PC-9 (cell line): ENCODE results near the gene SLC38A3. TPM values are rescaled to one million over a fixed set of nuclear protein-coding genes. Genes with fewer than 3 reads are reported as not detected.

Experiments used
- BruUV-seq: library from RNA; stranded (reverse); fragments of 400-500 nt; replicated peaks from 2 replicates; lab custom pipeline; 2021; lab: Mats Ljungman, UMichigan
- CTCF ChIA-PET: fragments of 300-600 bp; sonication (Branson Sonifier 250); formaldehyde crosslinking; loops from one replicate; lab custom pipeline; 2022; ENCODE audit warnings: antibody characterized with exemption; lab: Charles Lee
- POLR2A ChIA-PET: fragments of 300-600 bp; sonication (Branson Sonifier 250); formaldehyde crosslinking; loops from one replicate; lab custom pipeline; 2022; ENCODE audit warnings: antibody characterized with exemption; ENCODE audit not compliant: unreplicated experiment; lab: Charles Lee
- DNase-seq, 2 experiments: peaks; one replicate each; pipeline versions ENCODE4 v3.0.0 to v3.0.0-alpha.2; 2015 to 2022; ENCODE audit warnings: mixed read lengths in 1 of 2
- H2AFZ ChIP-seq: fragments of 200-600 bp; sonication (generic); 2 replicates; pipeline ENCODE4 v1.8.1; 2017; ENCODE audit warnings: antibody characterized with exemption
- H3F3A ChIP-seq: fragments of 200-600 bp; sonication (generic); 2 replicates; pipeline ENCODE4 v1.8.1; 2017; ENCODE audit warnings: antibody characterized with exemption, mild to moderate bottlenecking, low read depth; ENCODE audit not compliant: insufficient read depth
- H3K27ac ChIP-seq: fragments of 200-600 bp; sonication (generic); 2 replicates; pipeline ENCODE4 v1.6.1; 2016; ENCODE audit warnings: mixed run types
- H3K27me3 ChIP-seq: fragments of 200-600 bp; sonication (generic); 2 replicates; pipeline ENCODE4 v1.6.1; 2016; ENCODE audit warnings: low read depth, mixed run types; ENCODE audit not compliant: insufficient read depth
- H3K36me3 ChIP-seq: fragments of 200-600 bp; sonication (generic); 2 replicates; pipeline ENCODE4 v1.6.1; 2016; ENCODE audit warnings: low read depth, mixed run types
- H3K4me1 ChIP-seq: fragments of 200-600 bp; sonication (generic); replicated peaks from 2 replicates; pipeline ENCODE4 v1.6.1; 2016; ENCODE audit warnings: mixed run types; ENCODE audit not compliant: insufficient read depth
- H3K4me2 ChIP-seq: fragments of 200-600 bp; sonication (generic); 2 replicates; pipeline ENCODE4 v1.6.1; 2017; ENCODE audit warnings: mixed run types
- H3K4me3 ChIP-seq: fragments of 200-600 bp; sonication (generic); 2 replicates; pipeline ENCODE4 v1.6.1; 2016; ENCODE audit warnings: mixed run types
- H3K79me2 ChIP-seq: fragments of 200-600 bp; sonication (generic); 2 replicates; pipeline ENCODE4 v1.6.1; 2017; ENCODE audit warnings: low read depth, mixed run types
- H3K9me2 ChIP-seq: fragments of 200-600 bp; sonication (generic); 2 replicates; pipeline ENCODE4 v1.8.1; 2017; ENCODE audit warnings: mild to moderate bottlenecking; ENCODE audit not compliant: insufficient read depth
- H3K9me3 ChIP-seq: fragments of 200-600 bp; sonication (generic); 2 replicates; pipeline ENCODE4 v1.8.1; 2016; ENCODE audit warnings: low read depth; ENCODE audit not compliant: insufficient read depth
- H4K20me1 ChIP-seq: fragments of 200-600 bp; sonication (generic); 2 replicates; pipeline ENCODE4 v1.8.1; 2017; ENCODE audit not compliant: insufficient read depth
- CTCF ChIP-seq: fragments of 200-600 bp; sonication (generic); conservative IDR thresholded peaks from 2 replicates; pipeline ENCODE4 v1.6.1; 2017; ENCODE audit warnings: mixed run types, antibody characterized with exemption, mild to moderate bottlenecking, moderate library complexity
- EZH2 ChIP-seq: fragments of 200-600 bp; sonication (generic); IDR thresholded peaks from 2 replicates; pipeline ENCODE4 v1.8.0; 2017; ENCODE audit warnings: antibody characterized with exemption, low read depth
- intact Hi-C: fragments of 100-400 bp; cut with micrococcal nuclease; formaldehyde crosslinking; loops from one replicate; pipeline ENCODE4 v1.10.0; 2022; ENCODE audit not compliant: unreplicated experiment
- total RNA-seq: library from RNA; stranded (reverse); gene quantifications from 2 replicates; pipeline ENCODE4 v1.2.3, GENCODE V29; 2021

SLC38A3 gene
- total RNA-seq, 1 experiment from 2014 or later, result 0.37 TPM

DNA sequence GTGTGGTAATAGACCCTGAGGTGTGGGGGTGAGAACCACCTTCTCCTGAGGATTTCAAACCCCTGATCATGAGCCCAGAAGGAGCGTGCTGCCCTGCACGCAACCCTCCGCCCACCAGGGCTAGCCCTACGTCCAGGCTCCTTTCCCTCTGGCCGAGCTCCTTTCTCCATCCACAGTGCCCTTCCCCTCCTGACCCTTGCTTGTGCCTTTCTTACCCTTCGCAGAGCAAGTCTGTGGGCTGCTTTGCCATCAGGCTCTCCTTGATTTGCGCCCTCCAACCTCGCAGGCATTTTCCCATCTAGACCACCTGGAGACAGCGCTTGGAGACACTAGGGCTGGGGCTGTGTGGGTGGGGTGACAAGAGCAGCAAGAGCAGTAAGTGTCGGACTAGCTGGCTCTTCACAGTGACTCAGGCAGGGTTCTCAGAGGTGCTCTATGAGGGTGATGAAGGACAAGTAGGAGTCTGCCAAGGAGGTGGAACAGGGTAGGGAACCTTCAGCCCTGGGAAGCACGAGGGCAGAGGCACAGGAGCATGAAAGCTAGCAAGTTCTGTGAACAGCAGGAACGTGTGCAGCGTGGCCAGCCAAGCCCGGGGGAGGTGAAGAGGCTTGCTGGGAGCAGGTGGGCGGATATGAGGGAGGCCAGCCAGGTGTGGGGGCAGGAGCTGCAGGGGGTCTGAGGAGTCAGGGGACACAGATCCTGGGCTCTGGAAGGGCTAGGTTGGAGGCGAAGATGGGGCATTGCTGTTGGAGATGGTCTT is 2.5 kb upstream of the SLC38A3 start:
- H2AFZ ChIP-seq, result no peak overlapping the region
- CTCF ChIA-PET, result interaction anchor here (0.5 to 0.6 kb wide), 2 partner anchors 24 to 316 kb away, joined by 4 to 5 read pairs; no protein-coding TSS in a partner anchor

GRCh38 chr3:50203113-50203808 is 1.8 kb upstream of the SLC38A3 start:
- no peaks in the 10 kb centered on the region for H3K4me1 ChIP-seq
- ChIA-PET CTCF (no interaction called here), POLR2A (interaction anchor here (0.6 kb wide), 1 partner anchor 88 kb away, joined by 5 read pairs; no protein-coding TSS in a partner anchor)
- no peak for DNase-seq
- H3K79me2 ChIP-seq, result no peaks in the 10 kb centered on the region
- intact Hi-C loops, result no loop called here
- no peak overlapping the region for H3K4me3 ChIP-seq
- H3K9me3 ChIP-seq, result no peaks in the 10 kb centered on the region
- H3K4me2 ChIP-seq, result no peak overlapping the region
- no peak overlapping the region for H2AFZ ChIP-seq
- no peaks in the 10 kb centered on the region for H3K36me3 ChIP-seq
- BruUV-seq, result no TSS peak
- peaks cover 21% of the 10 kb centered on the region; the same call in 1 of the 2 replicates for H3K27me3 ChIP-seq
- H3F3A ChIP-seq, result no peaks in the 10 kb centered on the region
- no peak overlapping the region for H3K27ac ChIP-seq
- no peaks in the 10 kb centered on the region for H4K20me1 ChIP-seq
- TF ChIP-seq EZH2, result no peak
- H3K9me2 ChIP-seq, result no peaks in the 10 kb centered on the region

More for the DNA sequence above, 2.5 kb upstream of the SLC38A3 start:
- no peaks in the 10 kb centered on the region for H3K4me1 ChIP-seq
- no peaks in the 10 kb centered on the region for H3K36me3 ChIP-seq
- no peaks in the 10 kb centered on the region for H3K9me2 ChIP-seq
- H4K20me1 ChIP-seq, result no peaks in the 10 kb centered on the region
- TF ChIP-seq EZH2 (no peak), CTCF (no peak)
- H3K27me3 ChIP-seq, result peaks cover 21% of the 10 kb centered on the region; the same call in 1 of the 2 replicates
- H3K4me3 ChIP-seq, result no peak overlapping the region
- no peaks in the 10 kb centered on the region for H3K79me2 ChIP-seq
- intact Hi-C loops, result no loop called here
- H3K4me2 ChIP-seq, result no peak overlapping the region
- POLR2A ChIA-PET, result interaction anchor here (0.6 kb wide), 2 partner anchors 89 to 135 kb away, joined by 3 to 5 read pairs; no protein-coding TSS in a partner anchor
- H3F3A ChIP-seq, result no peaks in the 10 kb centered on the region
- no TSS peak for BruUV-seq
- no peaks in the 10 kb centered on the region for H3K9me3 ChIP-seq
- H3K27ac ChIP-seq, result no peak overlapping the region
- DNase-seq, result no peak

DNA sequence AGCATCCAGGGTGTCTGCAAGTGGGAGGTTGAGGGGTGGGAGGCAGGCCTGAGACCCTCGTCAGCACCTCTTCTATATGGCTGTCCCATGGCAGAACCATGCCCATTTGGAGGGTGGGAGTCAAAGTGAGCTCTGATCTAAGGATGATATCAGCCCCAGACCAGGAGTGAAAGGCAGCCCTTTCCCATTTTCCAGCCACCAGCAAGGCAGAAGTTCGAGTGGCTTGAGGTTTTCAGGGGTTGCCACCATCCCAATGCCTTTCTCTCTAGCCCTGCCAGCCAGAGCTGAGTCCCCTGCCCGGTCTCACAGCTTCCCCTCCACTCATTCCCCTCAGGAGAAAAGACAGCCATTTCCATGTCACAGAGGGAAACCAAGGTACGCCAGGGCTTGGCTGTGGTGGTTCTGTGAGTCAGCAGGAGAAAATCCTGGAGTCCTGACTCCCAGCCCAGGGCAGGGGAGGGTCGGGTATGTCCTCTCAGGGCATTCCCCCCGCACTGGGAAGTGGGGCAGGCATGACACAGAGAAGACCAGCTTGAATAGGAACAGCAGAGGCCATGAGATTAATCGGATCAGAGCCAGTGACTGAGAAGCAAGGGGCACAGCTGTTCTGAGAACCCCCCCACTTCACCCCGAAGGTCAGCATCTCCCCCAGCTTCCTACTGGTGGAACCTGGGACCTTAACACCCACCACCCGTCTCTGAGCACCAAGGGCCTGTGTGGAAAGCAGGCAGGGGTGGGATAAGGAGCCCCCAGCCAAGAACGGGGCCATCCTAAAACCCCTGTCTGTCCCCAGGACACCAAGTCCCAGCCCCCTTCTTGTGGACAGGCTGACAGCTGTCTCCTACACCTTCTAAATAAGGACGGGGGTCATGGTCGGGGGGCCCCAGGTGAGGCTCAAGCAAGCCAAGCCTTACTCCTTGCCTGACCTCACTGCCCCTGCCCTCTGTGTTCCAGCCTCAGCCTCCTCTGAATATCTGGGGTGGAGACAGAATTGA is 965 bp upstream of the SLC38A3 start:
- Histone ChIP-seq H3K4me1 (no peaks in the 10 kb centered on the region), H3K79me2 (no peaks in the 10 kb centered on the region), H3K4me3 (no peak overlapping the region), H3K27ac (no peak overlapping the region), H3K9me3 (no peaks in the 10 kb centered on the region), H2AFZ (no peak overlapping the region), H4K20me1 (no peaks in the 10 kb centered on the region), H3F3A (no peaks in the 10 kb centered on the region), H3K36me3 (no peaks in the 10 kb centered on the region), H3K4me2 (no peak overlapping the region), H3K27me3 (peaks cover 21% of the 10 kb centered on the region; the same call in 1 of the 2 replicates), H3K9me2 (no peaks in the 10 kb centered on the region)
- CTCF ChIA-PET, result interaction anchor here (0.6 kb wide), 1 partner anchor 23 kb away, joined by 3 read pairs; no protein-coding TSS in a partner anchor
- no peak for DNase-seq
- TF ChIP-seq EZH2 (no peak), CTCF (no peak)
- POLR2A ChIA-PET, result no interaction called here
- BruUV-seq, result no TSS peak
- intact Hi-C loops, result no loop called here
